Esophagus squamous epithelium (tissue), 4 donors: ENCODE results near the gene NOS2.
"Not testable (repeated sequence)": the region's sequence is repeated elsewhere in the genome, so short reads cannot be mapped to it uniquely, and the experiment has no call there.

Experiments used
- CTCF ChIP-seq, 6 experiments: fragments of 450-650 bp in 4 of 6; fragments of 200-600 bp in 2 of 6; sonication (generic) in 2 of 6; IDR thresholded peaks; one replicate each; pipeline ENCODE4 v1.5.1; 2016 to 2019; ENCODE audit warnings: antibody characterized with exemption in 6 of 6, mild to moderate bottlenecking in 4 of 6, moderate library complexity in 4 of 6
- POLR2A ChIP-seq, 4 donors: fragments of 450-650 bp; IDR thresholded peaks; one replicate each; pipeline ENCODE4 v1.6.1; 2017; ENCODE audit warnings: antibody characterized with exemption in 4 of 4, mild to moderate bottlenecking in 4 of 4, moderate library complexity in 3 of 4

- not testable (repeated sequence) for TF ChIP-seq POLR2A, CTCF (IDR thresholded peaks at IDR 0.05)
These were observed 50.7 kb downstream of the NOS2 start for GRCh38 chr17:27749562-27750150.
